ENCODE measurements around the gene B9D1. TPM values are rescaled to one million over a fixed set of nuclear protein-coding genes. Genes with fewer than 3 reads are reported as not detected.

Gene B9D1
- total RNA-seq, 1 donor = 21.0 TPM

DNA sequence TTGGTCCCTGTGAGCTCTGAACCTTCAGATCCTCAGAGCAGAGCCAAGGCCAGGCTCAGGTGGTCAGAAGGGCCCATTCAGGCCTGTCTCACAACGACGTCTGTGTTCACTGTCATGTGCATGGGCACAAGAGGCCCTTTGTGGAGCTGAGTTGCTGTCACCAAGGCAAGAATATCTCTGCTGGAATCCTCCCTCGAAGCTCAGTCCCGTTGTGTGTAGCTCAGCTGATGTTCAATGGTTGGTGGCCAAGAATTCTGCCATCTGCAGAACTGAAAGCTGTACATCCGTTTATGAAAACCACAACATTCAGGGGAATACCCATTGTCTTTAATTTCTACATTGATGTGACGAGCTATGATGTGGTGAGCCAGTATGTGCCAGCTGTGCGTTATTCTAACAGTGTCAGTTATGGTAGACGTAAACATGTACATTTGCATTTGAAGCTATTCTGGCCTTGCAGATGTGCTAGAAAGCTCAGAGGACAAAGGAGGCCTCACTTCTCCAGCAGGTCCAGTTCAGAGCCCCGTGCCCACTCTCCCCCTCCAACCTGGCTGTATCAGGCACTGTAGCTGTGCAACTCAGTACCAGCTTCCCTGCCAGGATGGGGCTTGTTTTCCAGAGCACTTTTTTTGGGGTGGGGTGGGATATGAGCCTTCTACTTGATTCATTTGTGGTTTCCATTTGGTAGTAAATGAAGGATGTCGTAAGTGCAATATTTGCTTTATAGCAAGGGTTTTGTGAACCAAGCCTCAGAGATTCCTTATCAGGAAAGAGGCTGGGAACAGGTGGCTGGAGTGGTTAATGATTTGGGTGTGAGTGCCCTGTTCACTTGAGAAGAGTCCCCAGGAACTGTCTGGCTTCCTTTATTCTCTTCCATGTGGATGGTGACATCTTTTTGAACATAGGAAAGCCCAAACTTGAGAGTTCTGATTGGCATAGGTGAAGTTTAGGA lies 56.1 kb downstream of the B9D1 start:
- Histone ChIP-seq H4K20me1 (ENCODE audit: insufficient read depth, low read length) (peaks cover 28% of the 10 kb centered on the region), H3K4me1 (ENCODE audit: insufficient read depth, low read length) (peaks cover 13% of the 10 kb centered on the region), H3K27me3 (ENCODE audit: insufficient read depth, low read length) (no peaks in the 10 kb centered on the region), H3K4me2 (ENCODE audit: insufficient read depth, low read length) (no peak overlapping the region), H3K36me3 (ENCODE audit: insufficient read depth, low read length) (no peaks in the 10 kb centered on the region), H2AFZ (ENCODE audit: low read length) (no peak overlapping the region), H3K9me3 (ENCODE audit: low read depth, low read length) (no peaks in the 10 kb centered on the region), H3K4me3 (ENCODE audit: insufficient read depth, low read length) (no peak overlapping the region), H3K27ac (ENCODE audit: low read depth, low read length) (no peak overlapping the region), H3K79me2 (ENCODE audit: insufficient read depth, low read length) (peaks cover 46% of the 10 kb centered on the region)
- TF ChIP-seq, protein P1, sequence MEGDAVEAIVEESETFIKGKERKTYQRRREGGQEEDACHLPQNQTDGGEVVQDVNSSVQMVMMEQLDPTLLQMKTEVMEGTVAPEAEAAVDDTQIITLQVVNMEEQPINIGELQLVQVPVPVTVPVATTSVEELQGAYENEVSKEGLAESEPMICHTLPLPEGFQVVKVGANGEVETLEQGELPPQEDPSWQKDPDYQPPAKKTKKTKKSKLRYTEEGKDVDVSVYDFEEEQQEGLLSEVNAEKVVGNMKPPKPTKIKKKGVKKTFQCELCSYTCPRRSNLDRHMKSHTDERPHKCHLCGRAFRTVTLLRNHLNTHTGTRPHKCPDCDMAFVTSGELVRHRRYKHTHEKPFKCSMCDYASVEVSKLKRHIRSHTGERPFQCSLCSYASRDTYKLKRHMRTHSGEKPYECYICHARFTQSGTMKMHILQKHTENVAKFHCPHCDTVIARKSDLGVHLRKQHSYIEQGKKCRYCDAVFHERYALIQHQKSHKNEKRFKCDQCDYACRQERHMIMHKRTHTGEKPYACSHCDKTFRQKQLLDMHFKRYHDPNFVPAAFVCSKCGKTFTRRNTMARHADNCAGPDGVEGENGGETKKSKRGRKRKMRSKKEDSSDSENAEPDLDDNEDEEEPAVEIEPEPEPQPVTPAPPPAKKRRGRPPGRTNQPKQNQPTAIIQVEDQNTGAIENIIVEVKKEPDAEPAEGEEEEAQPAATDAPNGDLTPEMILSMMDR (IDR thresholded peaks at IDR 0.05; ENCODE audit: extremely low read depth, low read depth, low read length) = no peak
- DNase-seq (ENCODE audit: insufficient read length, low spot score, missing footprints) = no peak

DNA sequence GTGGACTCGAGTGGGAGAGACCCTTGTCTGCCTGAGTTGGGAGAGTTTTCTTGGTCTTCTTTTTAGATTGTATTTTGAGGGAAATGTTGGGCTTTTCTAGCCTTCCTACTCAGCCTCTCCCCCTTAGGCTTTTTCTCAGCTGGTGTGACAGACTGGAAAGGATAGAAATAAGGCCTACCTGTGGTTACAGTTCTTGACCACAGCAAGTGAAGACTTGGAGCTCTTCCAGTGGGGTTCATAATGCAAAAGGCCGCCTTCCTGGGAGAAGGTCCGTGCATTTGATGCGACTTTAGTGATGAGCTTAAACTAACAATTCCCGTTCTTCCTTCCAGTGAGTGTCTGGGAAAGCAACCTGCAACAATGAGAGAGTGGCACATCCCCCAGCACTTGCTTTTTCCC lies 56.8 kb downstream of the B9D1 start:
- Histone ChIP-seq H3K36me3 (ENCODE audit: insufficient read depth, low read length) (no peaks in the 10 kb centered on the region), H3K9me3 (ENCODE audit: low read depth, low read length) (no peaks in the 10 kb centered on the region), H3K27ac (ENCODE audit: low read depth, low read length) (no peak overlapping the region), H3K4me1 (ENCODE audit: insufficient read depth, low read length) (peaks cover 7% of the 10 kb centered on the region), H4K20me1 (ENCODE audit: insufficient read depth, low read length) (peaks cover 31% of the 10 kb centered on the region), H3K4me3 (ENCODE audit: insufficient read depth, low read length) (no peak overlapping the region), H3K27me3 (ENCODE audit: insufficient read depth, low read length) (no peaks in the 10 kb centered on the region), H3K79me2 (ENCODE audit: insufficient read depth, low read length) (peaks cover 50% of the 10 kb centered on the region), H2AFZ (ENCODE audit: low read length) (no peak overlapping the region), H3K4me2 (ENCODE audit: insufficient read depth, low read length) (no peak overlapping the region)
- DNase-seq (ENCODE audit: insufficient read length, low spot score, missing footprints) = peak; percentile 46
- TF ChIP-seq, protein P1 (IDR thresholded peaks at IDR 0.05; ENCODE audit: extremely low read depth, low read depth, low read length) = no peak

DNA sequence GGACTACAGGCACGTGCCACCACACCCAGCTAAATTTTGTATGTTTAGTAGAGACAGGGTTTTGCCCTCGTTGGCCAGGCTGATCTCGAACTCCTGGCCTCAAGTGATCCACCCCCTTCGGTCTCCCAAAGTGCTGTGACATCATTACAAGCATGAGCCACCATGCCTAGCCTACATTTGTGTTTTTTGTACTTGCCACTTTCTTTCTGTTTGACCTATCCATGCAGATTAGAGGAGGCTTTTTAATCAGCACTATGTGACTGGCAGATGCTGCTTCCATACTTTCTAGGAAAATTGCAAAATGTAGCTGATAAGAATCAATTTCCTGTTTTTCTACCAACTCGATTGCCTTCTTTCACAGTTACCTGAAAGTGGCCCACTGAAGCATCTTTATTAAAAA lies 57.3 kb downstream of the B9D1 start:
- Histone ChIP-seq H4K20me1 (ENCODE audit: insufficient read depth, low read length) (peaks cover 33% of the 10 kb centered on the region), H2AFZ (ENCODE audit: low read length) (no peak overlapping the region), H3K4me1 (ENCODE audit: insufficient read depth, low read length) (peaks cover 7% of the 10 kb centered on the region), H3K9me3 (ENCODE audit: low read depth, low read length) (no peaks in the 10 kb centered on the region), H3K4me2 (ENCODE audit: insufficient read depth, low read length) (no peak overlapping the region), H3K27ac (ENCODE audit: low read depth, low read length) (no peak overlapping the region), H3K4me3 (ENCODE audit: insufficient read depth, low read length) (no peak overlapping the region), H3K27me3 (ENCODE audit: insufficient read depth, low read length) (no peaks in the 10 kb centered on the region), H3K36me3 (ENCODE audit: insufficient read depth, low read length) (no peaks in the 10 kb centered on the region), H3K79me2 (ENCODE audit: insufficient read depth, low read length) (peaks cover 52% of the 10 kb centered on the region)
- TF ChIP-seq, protein P1 (IDR thresholded peaks at IDR 0.05; ENCODE audit: extremely low read depth, low read depth, low read length) = no peak
- no peak for DNase-seq (ENCODE audit: insufficient read length, low spot score, missing footprints)

DNA sequence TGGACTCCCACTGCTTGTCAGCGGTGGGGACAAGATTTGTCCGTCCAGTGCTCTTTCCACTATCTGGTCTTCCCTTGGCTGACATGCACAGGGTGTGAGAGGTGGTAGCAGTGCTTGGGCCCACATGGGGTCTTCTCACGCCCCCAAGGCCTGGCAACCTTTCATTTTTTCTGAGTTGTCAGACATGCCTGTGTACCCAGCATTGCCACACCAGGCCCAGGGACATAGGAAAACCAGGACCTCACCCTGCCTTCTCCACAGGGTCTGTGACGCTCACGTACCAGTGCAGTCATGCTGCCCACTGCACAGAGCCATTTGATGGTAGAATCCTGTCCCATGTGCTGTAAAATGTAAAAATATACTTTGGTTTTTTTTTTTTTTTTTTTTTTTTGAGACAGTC lies 57.8 kb downstream of the B9D1 start:
- H2AFZ ChIP-seq (ENCODE audit: low read length) = no peak overlapping the region
- peaks cover 7% of the 10 kb centered on the region for H3K4me1 ChIP-seq (ENCODE audit: insufficient read depth, low read length)
- TF ChIP-seq, protein P1 (IDR thresholded peaks at IDR 0.05; ENCODE audit: extremely low read depth, low read depth, low read length) = no peak
- H3K36me3 ChIP-seq (ENCODE audit: insufficient read depth, low read length) = no peaks in the 10 kb centered on the region
- H3K4me3 ChIP-seq (ENCODE audit: insufficient read depth, low read length) = no peak overlapping the region
- DNase-seq (ENCODE audit: insufficient read length, low spot score, missing footprints) = no peak
- H3K9me3 ChIP-seq (ENCODE audit: low read depth, low read length) = no peaks in the 10 kb centered on the region
- H3K4me2 ChIP-seq (ENCODE audit: insufficient read depth, low read length) = no peak overlapping the region
- peak overlapping the region; percentile 32 for H3K27ac ChIP-seq (ENCODE audit: low read depth, low read length)
- H3K79me2 ChIP-seq (ENCODE audit: insufficient read depth, low read length) = peaks cover 50% of the 10 kb centered on the region
- H3K27me3 ChIP-seq (ENCODE audit: insufficient read depth, low read length) = no peaks in the 10 kb centered on the region
- H4K20me1 ChIP-seq (ENCODE audit: insufficient read depth, low read length) = peaks cover 35% of the 10 kb centered on the region
